H1 (cell line): ENCODE data around the gene OSBPL5. TPM values are rescaled to one million over a fixed set of nuclear protein-coding genes. Genes with fewer than 3 reads are reported as not detected.

Experiments
- CTCF ChIA-PET: fragments of 300-600 bp; sonication (Branson Sonifier 250); formaldehyde crosslinking; loops from one replicate; lab custom pipeline; 2021; ENCODE audit not compliant: partially characterized antibody; lab: Charles Lee
- POLR2A ChIA-PET: fragments of 300-600 bp; sonication (Branson Sonifier 250); formaldehyde crosslinking; loops from one replicate; lab custom pipeline; 2021; ENCODE audit warnings: inconsistent platforms; ENCODE audit not compliant: partially characterized antibody; lab: Charles Lee
- DNase-seq, 2 experiments: peaks; one replicate each; pipeline versions ENCODE4 v3.0.0 to v3.0.0-alpha.2; 2010 to 2022; ENCODE audit warnings: low spot score in 2 of 2, low read depth in 1 of 2, mixed read lengths in 1 of 2
- FAIRE-seq: peaks from 2 replicates; lab custom pipeline; 2011; peaks lifted over from hg19 to GRCh38; lab: Jason Lieb, UNC
- H2AFZ ChIP-seq: 2 replicates; pipeline ENCODE4 v1.8.1; 2012; ENCODE audit warnings: low read length, inconsistent platforms
- H2AK5ac ChIP-seq: 2 replicates; pipeline ENCODE4 v1.6.1; 2013; ENCODE audit warnings: low read depth, low read length
- H2BK120ac ChIP-seq: replicated peaks from 2 replicates; pipeline ENCODE3; 2013; ENCODE audit warnings: low read depth, low read length, inconsistent platforms
- H2BK12ac ChIP-seq: 2 replicates; pipeline ENCODE4 v1.6.1; 2013; ENCODE audit warnings: low read depth, low read length
- H2BK15ac ChIP-seq: 2 replicates; pipeline ENCODE4 v1.6.1; 2013; ENCODE audit warnings: low read length
- H2BK20ac ChIP-seq: 2 replicates; pipeline ENCODE4 v1.6.1; 2013; ENCODE audit warnings: low read length
- H2BK5ac ChIP-seq: 2 replicates; pipeline ENCODE4 v1.6.1; 2013; ENCODE audit warnings: low read depth, low read length
- H3K14ac ChIP-seq: 2 replicates; pipeline ENCODE4 v1.6.1; 2013; ENCODE audit warnings: inconsistent platforms; ENCODE audit not compliant: insufficient read length
- H3K18ac ChIP-seq: 2 replicates; pipeline ENCODE4 v1.6.1; 2013; ENCODE audit warnings: low read length; ENCODE audit errors: extremely low read depth
- H3K23ac ChIP-seq: 2 replicates; pipeline ENCODE4 v1.6.1; 2013; ENCODE audit warnings: inconsistent platforms; ENCODE audit not compliant: insufficient read length
- H3K23me2 ChIP-seq: 2 replicates; pipeline ENCODE4 v1.6.1; 2013; ENCODE audit warnings: low read depth, low read length
- H3K27ac ChIP-seq: 2 replicates; pipeline ENCODE4 v1.6.1; 2011; ENCODE audit warnings: low read depth, low read length, inconsistent platforms
- H3K27me3 ChIP-seq, 4 experiments: replicated peaks in 1 of 4; 1 replicate in 1 of 4; 2 replicates in 3 of 4; pipeline versions ENCODE4 v1.6.1 to v1.8.1; 2011 to 2013; ENCODE audit warnings: low read length in 3 of 4, mild to moderate bottlenecking in 3 of 4, inconsistent platforms in 2 of 4, mixed read lengths in 2 of 4, moderate library complexity in 1 of 4; ENCODE audit not compliant: control insufficient read depth in 3 of 4, insufficient read depth in 3 of 4; ENCODE audit errors: extremely low read depth in 1 of 4
- H3K36me3 ChIP-seq, 4 experiments: 2 replicates each; pipeline versions ENCODE4 v1.6.1 to v1.8.1; 2011 to 2013; ENCODE audit warnings: mild to moderate bottlenecking in 4 of 4, low read length in 3 of 4, moderate library complexity in 2 of 4, control low read depth in 1 of 4, inconsistent platforms in 1 of 4; ENCODE audit not compliant: insufficient read depth in 4 of 4, control insufficient read depth in 2 of 4
- H3K4ac ChIP-seq: replicated peaks from 2 replicates; pipeline ENCODE3; 2013; ENCODE audit warnings: low read length, low read depth, mixed read lengths, inconsistent platforms; ENCODE audit not compliant: insufficient read length
- H3K4me1 ChIP-seq, 4 experiments: replicated peaks in 1 of 4; 1 replicate in 1 of 4; 2 replicates in 3 of 4; pipeline versions ENCODE4 v1.6.1 to v1.8.1; 2011 to 2013; ENCODE audit warnings: low read length in 3 of 4, inconsistent platforms in 2 of 4, mixed read lengths in 1 of 4; ENCODE audit not compliant: insufficient read depth in 4 of 4, control insufficient read depth in 3 of 4
- H3K4me2 ChIP-seq, 2 experiments: 2 replicates each; pipeline versions ENCODE4 v1.6.1 to v1.8.1; 2011 to 2013; ENCODE audit warnings: low read depth in 2 of 2, low read length in 2 of 2, control low read depth in 1 of 2, inconsistent platforms in 1 of 2, mild to moderate bottlenecking in 1 of 2; ENCODE audit not compliant: insufficient read depth in 1 of 2
- H3K4me3 ChIP-seq, 4 experiments: fragments of 200-600, 300-600 bp in 1 of 4; sonication (generic), shearing (Covaris generic), sonication (Bioruptor Twin) in 1 of 4; 2 replicates each; pipeline versions ENCODE4 v1.5.1 to v1.8.1; 2011 to 2016; ENCODE audit warnings: low read length in 4 of 4, low read depth in 3 of 4, control low read depth in 2 of 4, inconsistent platforms in 2 of 4, mild to moderate bottlenecking in 2 of 4, mixed read lengths in 1 of 4, moderate library complexity in 1 of 4; ENCODE audit not compliant: insufficient read depth in 2 of 4; ENCODE audit errors: extremely low read depth in 1 of 4
- H3K56ac ChIP-seq: replicated peaks from 2 replicates; pipeline ENCODE3; 2013; ENCODE audit warnings: low read depth, mild to moderate bottlenecking, mixed read lengths, low read length, inconsistent platforms; ENCODE audit not compliant: insufficient read length
- H3K79me1 ChIP-seq: 2 replicates; pipeline ENCODE4 v1.6.1; 2013; ENCODE audit warnings: low read depth, low read length, control low read depth
- H3K79me2 ChIP-seq, 2 experiments: 2 replicates each; pipeline versions ENCODE4 v1.6.1 to v1.8.1; 2012 to 2013; ENCODE audit warnings: low read length in 2 of 2, mild to moderate bottlenecking in 2 of 2, inconsistent platforms in 1 of 2; ENCODE audit not compliant: insufficient read depth in 2 of 2, control insufficient read depth in 1 of 2
- H3K9ac ChIP-seq, 4 experiments: replicated peaks in 1 of 4; 1 replicate in 1 of 4; 2 replicates in 3 of 4; pipeline versions ENCODE4 v1.6.1 to v1.8.1; 2011 to 2013; ENCODE audit warnings: low read depth in 3 of 4, low read length in 3 of 4, control low read depth in 2 of 4, mild to moderate bottlenecking in 2 of 4, moderate library complexity in 2 of 4, inconsistent platforms in 1 of 4; ENCODE audit errors: extremely low read depth in 1 of 4
- H3K9me3 ChIP-seq, 2 experiments: 2 replicates each; pipeline versions ENCODE4 v1.6.1 to v1.8.1; 2012 to 2013; ENCODE audit warnings: mild to moderate bottlenecking in 2 of 2, moderate library complexity in 2 of 2, control low read depth in 1 of 2, inconsistent platforms in 1 of 2, low read depth in 1 of 2, low read length in 1 of 2, mixed read lengths in 1 of 2; ENCODE audit not compliant: insufficient read depth in 2 of 2
- H4K20me1 ChIP-seq, 2 experiments: replicated peaks in 1 of 2; 2 replicates each; pipeline versions ENCODE3 to v1.8.1; 2011 to 2013; ENCODE audit warnings: inconsistent platforms in 2 of 2, low read length in 2 of 2, mild to moderate bottlenecking in 1 of 2; ENCODE audit not compliant: insufficient read depth in 2 of 2, control insufficient read depth in 1 of 2
- H4K5ac ChIP-seq: 2 replicates; pipeline ENCODE4 v1.6.1; 2013; ENCODE audit warnings: low read length, low read depth, mixed read lengths, inconsistent platforms; ENCODE audit not compliant: insufficient read length
- H4K8ac ChIP-seq: 2 replicates; pipeline ENCODE4 v1.8.0; 2013; ENCODE audit warnings: mild to moderate bottlenecking, moderate library complexity, low read length, inconsistent platforms; ENCODE audit not compliant: insufficient read depth; ENCODE audit errors: extremely low read depth
- H4K91ac ChIP-seq: replicated peaks from 2 replicates; pipeline ENCODE3; 2013; ENCODE audit warnings: low read length, mixed read lengths, inconsistent platforms; ENCODE audit not compliant: insufficient read length
- WGBS, 2 experiments: shearing (Covaris generic) in 1 of 2; methylation state at CpG; one replicate each; pipeline versions ENCODE4 v1.1.6 to v1.1.7; 2013 to 2015; ENCODE audit warnings: low lambda C conversion rate in 2 of 2, mixed read lengths in 2 of 2, inconsistent platforms in 1 of 2, low coverage in 1 of 2, missing lambda C conversion rate in 1 of 2; ENCODE audit not compliant: insufficient replicate concordance in 2 of 2, insufficient coverage in 1 of 2, insufficient read length in 1 of 2; ENCODE audit errors: extremely low coverage in 1 of 2, missing lambda C conversion rate in 1 of 2; 5-methylcytosine and 5-hydroxymethylcytosine counted together
- polyA plus RNA-seq, 7 experiments: library from polyadenylated mRNA; depleted of rRNA in 3 of 7; stranded (reverse) in 5 of 7; unstranded in 2 of 7; fragments of >200 nt in 5 of 7; fragments of 200-250 nt in 2 of 7; gene quantifications; 1 replicate in 5 of 7; 2 replicates in 1 of 7; 4 replicates in 1 of 7; pipeline versions ENCODE4 v1.2.1 to v1.2.3, GENCODE V29; 2011 to 2013; ENCODE audit warnings: missing spikeins in 2 of 7, mixed read lengths in 2 of 7
- total RNA-seq: library from RNA; stranded (reverse); fragmentation: NEBNext Ultra II Directional; extraction: Animal tissue kit (Norgen Biotek cat#: 25700); gene quantifications from 2 replicates; pipeline ENCODE4 v1.2.1, GENCODE V29; 2021

The OSBPL5 gene
- total and polyA plus RNA-seq, 2 of the 8 experiments (the other 6 are each of a cell fraction or from before 2014, with no cell fraction given), result 3.4 to 9.9 TPM

GRCh38 chr11:3157381-3158130 is 7.6 kb downstream of the OSBPL5 start:
- H3K23ac ChIP-seq, result no peak overlapping the region
- no peak overlapping the region for H3K4me2 ChIP-seq
- H3K14ac ChIP-seq, result no peak overlapping the region
- no peak overlapping the region for H3K56ac ChIP-seq
- no peaks in the 10 kb centered on the region for H3K36me3 ChIP-seq
- peaks cover 0 to 2% of the 10 kb centered on the region in 2 experiments for H4K20me1 ChIP-seq
- no peak overlapping the region for H4K91ac ChIP-seq
- no peak overlapping the region for H3K18ac ChIP-seq
- H2BK120ac ChIP-seq, result no peak overlapping the region
- no peak overlapping the region for H2BK15ac ChIP-seq
- ChIA-PET CTCF (interaction anchor here (1.1 to 1.4 kb wide), 4 partner anchors 11 to 67 kb away, joined by 3 to 4 read pairs (median 4); no protein-coding TSS in a partner anchor), POLR2A (interaction anchor here (0.8 to 0.9 kb wide), 3 partner anchors 8 to 134 kb away, joined by 3 to 4 read pairs (median 3); no protein-coding TSS in a partner anchor)
- no peaks in the 10 kb centered on the region for H3K9me3 ChIP-seq
- H2BK12ac ChIP-seq, result 0 out of 2 replicates have a peak overlapping the region, but pooled peaks have one; percentile 75
- H3K27ac ChIP-seq, result no peak overlapping the region
- DNase-seq, result no peak
- no peak overlapping the region for H3K9ac ChIP-seq
- H2AFZ ChIP-seq, result no peak overlapping the region
- H4K5ac ChIP-seq, result no peak overlapping the region
- no peak overlapping the region for H4K8ac ChIP-seq
- H3K79me1 ChIP-seq, result peaks cover 6% of the 10 kb centered on the region
- H3K4ac ChIP-seq, result no peak overlapping the region
- H2BK20ac ChIP-seq, result no peak overlapping the region
- H2AK5ac ChIP-seq, result no peak overlapping the region
- FAIRE-seq, result no peak
- peaks cover 2 to 3% of the 10 kb centered on the region in 2 experiments; a peak in 2 of 4 replicates for H3K79me2 ChIP-seq
- H3K4me3 ChIP-seq, result no peak overlapping the region
- H3K23me2 ChIP-seq, result peaks cover 9% of the 10 kb centered on the region
- H3K27me3 ChIP-seq, result peaks cover 0 to 11% (median 2%) of the 10 kb centered on the region in 4 experiments; a peak in 4 of 7 replicates
- 96% methylated on average over 20 of the region's 22 CpGs; no CpG with 5 or more reads in 1 of the 2 experiments for WGBS, 2 experiments
- H3K4me1 ChIP-seq, result peaks cover 8 to 40% (median 33%) of the 10 kb centered on the region in 4 experiments
- no peak overlapping the region; the same call in 1 of the 2 replicates for H2BK5ac ChIP-seq
